ENCODE results near the gene FPR1.
A peak's percentile ranks its signal among the peaks of the same experiment; 100 is the strongest.

Gene FPR1

GRCh38 chr19:51704626-51705025 is 47.1 kb downstream of the FPR1 start:
- DNase-seq (ENCODE audit: low spot score) = no peak

- DNase-seq (ENCODE audit: low spot score) = peak; percentile 93
These were observed 47.8 kb downstream of the FPR1 start for GRCh38 chr19:51703575-51704515.

- DNase-seq (ENCODE audit: low spot score) = no peak
These were observed 48.7 kb downstream of the FPR1 start for GRCh38 chr19:51702825-51703574.

- no peak for DNase-seq (ENCODE audit: low spot score)
These were observed 49.4 kb downstream of the FPR1 start for GRCh38 chr19:51702103-51702824.

- no peak for DNase-seq (ENCODE audit: low spot score)
These were observed 50.1 kb downstream of the FPR1 start for GRCh38 chr19:51701468-51702100.

GRCh38 chr19:51699170-51699569 is 52.5 kb downstream of the FPR1 start:
- no peak for DNase-seq (ENCODE audit: low spot score)

GRCh38 chr19:51698296-51698695 is 53.4 kb downstream of the FPR1 start:
- DNase-seq (ENCODE audit: low spot score) = no peak

GRCh38 chr19:51697169-51697776 is 54.4 kb downstream of the FPR1 start:
- DNase-seq (ENCODE audit: low spot score) = no peak

GRCh38 chr19:51696606-51697005 is 55.1 kb downstream of the FPR1 start:
- DNase-seq (ENCODE audit: low spot score) = no peak
